Heart left ventricle (tissue), 13 donors: ENCODE results near the gene SPP1.

Source experiments
- CTCF ChIP-seq, 12 donors: fragments of 200-600 bp; sonication (generic) in 4 of 12; IDR thresholded peaks; one replicate each; pipeline versions ENCODE4 v1.5.0 to v1.8.0; 2018 to 2022; ENCODE audit warnings: antibody characterized with exemption in 12 of 12, mild to moderate bottlenecking in 5 of 12
- POLR2A ChIP-seq, 2 donors: fragments of 450-650 bp; IDR thresholded peaks; one replicate each; pipeline ENCODE4 v1.6.1; 2017; ENCODE audit warnings: antibody characterized with exemption in 2 of 2, mild to moderate bottlenecking in 2 of 2, moderate library complexity in 2 of 2
- donor health status: ischemic (EF 13 %, LVEDD 7.1; RV severe dilation, severe dysfunction).
- donor health status: DM: no; HTN: yes; CAD: no.
- donor health status: DM: no; HTN: no; CAD: no.
- donor health status: ischemic (EF 25% LVEDD 6.9; RV normal size, moderate dysfunction).
- donor health status: ischemic (EF 25% LVEDD 5.7; RV mildly dilated, moderate dysfunction).
- donor health status: ischemic (EF 35%, LVEDD 5.7; RV mildly dilated, moderate dysfunction).
- donor health status: nonischemic (EF 11% LVEDD 7.7; RV severe dilation, severe dysfunction).
- donor health status: DM: yes; HTN: yes; CAD: no.
- donor health status: PGD.
- donor health status: ischemic (EF 29% LVEDD 5.4; RV normal size, mild dysfunction).
- donor health status: nonischemic (EF 23%, LVEDD 6.1; RV moderate dilation, normal function).

- TF ChIP-seq POLR2A (IDR thresholded peaks at IDR 0.05) (no peak), CTCF (IDR thresholded peaks at IDR 0.05) (no peak)
Measured at GRCh38 chr4:87943660-87944149, 31.8 kb upstream of the SPP1 start.
